Fibroblast of lung (primary cell): ENCODE measurements around the gene KIF20B.

Source experiments
- CTCF ChIP-seq, 2 donors: IDR thresholded peaks in 1 of 2; conservative IDR thresholded peaks in 1 of 2; 1 replicate in 1 of 2; 2 replicates in 1 of 2; pipeline ENCODE4 v1.5.1; 2011 to 2012; ENCODE audit warnings: low read length in 2 of 2, control low read depth in 1 of 2, inconsistent platforms in 1 of 2, low read depth in 1 of 2, mild to moderate bottlenecking in 1 of 2
- EZH2 ChIP-seq: IDR thresholded peaks from 2 replicates; pipeline ENCODE4 v1.5.1; 2012; ENCODE audit warnings: low read length, control low read depth, mild to moderate bottlenecking; ENCODE audit errors: missing control alignments

- TF ChIP-seq CTCF (conservative IDR thresholded peaks at IDR 0.05 in 1 of 2, IDR thresholded peaks at IDR 0.05 in 1 of 2; ENCODE audit: low read depth in 1 of 2, low read length in 2 of 2) (no peak), EZH2 (no peak)
Measured at GRCh38 chr10:89670926-89671325, 30.5 kb upstream of the KIF20B start.
